A673 (cell line): ENCODE data around the gene FAHD2B.

Experiments used
- CTCF ChIP-seq: fragments of 300-800, 200-600 bp; sonication (generic); conservative IDR thresholded peaks from 2 replicates; pipeline ENCODE4 v1.5.1; 2017; ENCODE audit warnings: low read depth, mild to moderate bottlenecking, antibody characterized with exemption, low read length, moderate library complexity, mixed read lengths
- EZH2 ChIP-seq: fragments of 200-600 bp; sonication (generic); IDR thresholded peaks from 2 replicates; pipeline ENCODE4 v1.6.1; 2017; ENCODE audit warnings: borderline replicate concordance, low read depth, mild to moderate bottlenecking, mixed read lengths, antibody characterized with exemption, low read length; ENCODE audit not compliant: poor library complexity, severe bottlenecking

DNA sequence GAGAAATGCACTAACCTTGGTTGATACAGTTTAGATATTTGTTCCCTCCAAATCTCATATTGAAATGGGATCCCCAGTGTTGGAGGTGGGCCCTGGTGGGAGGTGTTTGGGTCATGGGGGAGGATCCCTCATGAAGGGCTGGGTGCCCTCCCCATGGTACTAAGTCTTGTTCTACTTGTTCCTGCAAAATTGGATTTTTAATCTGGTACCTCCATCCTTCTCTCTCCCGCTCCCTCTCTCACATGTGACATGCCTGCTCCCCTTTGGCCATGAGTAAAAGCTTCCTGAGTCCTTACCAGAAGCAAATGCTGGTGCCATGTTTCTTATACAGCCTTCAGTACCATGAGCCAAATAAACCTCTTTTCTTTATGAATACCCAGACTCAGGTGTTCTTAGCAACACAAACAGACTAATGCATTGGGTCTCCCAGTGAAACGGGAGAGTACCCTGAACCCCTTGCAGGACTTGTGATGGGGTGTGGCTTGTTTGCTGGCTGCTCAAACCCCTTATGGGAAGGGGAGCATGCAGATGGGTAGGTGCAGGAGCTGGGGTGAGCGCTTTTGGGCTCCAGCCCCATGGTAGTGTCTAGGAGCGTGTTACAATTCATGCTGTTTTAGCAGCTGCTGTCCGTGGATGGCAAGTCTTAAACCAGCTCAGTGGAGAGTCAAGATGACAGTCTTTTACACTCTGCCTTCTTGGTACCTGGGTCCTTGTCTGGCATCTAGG, 27.2 kb downstream of the FAHD2B start:
- no peak for TF ChIP-seq EZH2
- no peak for TF ChIP-seq CTCF
